CD14-positive monocyte (primary cell): ENCODE results near the gene C13orf46. TPM values are rescaled to one million over a fixed set of nuclear protein-coding genes. Genes with fewer than 3 reads are reported as not detected.

Experiments
- DNase-seq, 3 donors: peaks; one replicate each; pipeline ENCODE4 v3.0.0-alpha.2; 2011 to 2022
- H2AFZ ChIP-seq: 2 replicates; pipeline ENCODE4 v1.6.0; 2012; ENCODE audit warnings: mild to moderate bottlenecking, low read depth, low read length, inconsistent platforms; ENCODE audit not compliant: insufficient read depth, poor library complexity, severe bottlenecking
- H3K27ac ChIP-seq, 2 donors: 1 replicate in 1 of 2; 2 replicates in 1 of 2; pipeline ENCODE4 v1.5.1; 2012 to 2013; ENCODE audit warnings: low read length in 2 of 2, control low read depth in 1 of 2, inconsistent platforms in 1 of 2, low read depth in 1 of 2, mild to moderate bottlenecking in 1 of 2
- H3K27me3 ChIP-seq, 2 donors: one replicate each; pipeline versions ENCODE4 v1.6.0 to v1.6.1; 2011 to 2013; ENCODE audit warnings: low read length in 2 of 2; ENCODE audit not compliant: control insufficient read depth in 2 of 2, insufficient read depth in 2 of 2
- H3K36me3 ChIP-seq, 2 donors: replicated peaks in 1 of 2; 1 replicate in 1 of 2; 2 replicates in 1 of 2; pipeline versions ENCODE4 v1.5.1 to v1.6.1; 2012 to 2013; ENCODE audit warnings: low read length in 2 of 2, control low read depth in 1 of 2, inconsistent platforms in 1 of 2, mild to moderate bottlenecking in 1 of 2; ENCODE audit not compliant: insufficient read depth in 2 of 2, control insufficient read depth in 1 of 2
- H3K4me1 ChIP-seq, 2 donors: 1 replicate in 1 of 2; 2 replicates in 1 of 2; pipeline versions ENCODE4 v1.5.1 to v1.6.1; 2012 to 2013; ENCODE audit warnings: low read length in 2 of 2, control low read depth in 1 of 2, inconsistent platforms in 1 of 2, mild to moderate bottlenecking in 1 of 2, moderate library complexity in 1 of 2; ENCODE audit not compliant: insufficient read depth in 2 of 2, control insufficient read depth in 1 of 2
- H3K4me2 ChIP-seq: replicated peaks from 2 replicates; pipeline ENCODE3; 2012; ENCODE audit warnings: low read length, moderate library complexity, mild to moderate bottlenecking; ENCODE audit not compliant: poor library complexity, severe bottlenecking; ENCODE audit errors: extremely low read depth
- H3K4me3 ChIP-seq, 3 experiments: fragments of 200-600 bp in 1 of 3; sonication (generic) in 1 of 3; replicated peaks in 1 of 3; 1 replicate in 2 of 3; 2 replicates in 1 of 3; pipeline ENCODE4 v1.5.1; 2011 to 2013; ENCODE audit warnings: low read length in 3 of 3, mild to moderate bottlenecking in 3 of 3, control low read depth in 2 of 3, low read depth in 2 of 3, inconsistent platforms in 1 of 3, moderate library complexity in 1 of 3
- H3K79me2 ChIP-seq: 2 replicates; pipeline ENCODE4 v1.6.0; 2012; ENCODE audit warnings: mild to moderate bottlenecking, control low read depth, inconsistent platforms, low read length, moderate library complexity; ENCODE audit not compliant: insufficient read depth
- H3K9ac ChIP-seq: 2 replicates; pipeline ENCODE4 v1.6.0; 2017; ENCODE audit warnings: low read length, mild to moderate bottlenecking; ENCODE audit not compliant: insufficient read depth, poor library complexity, severe bottlenecking
- H3K9me3 ChIP-seq, 2 donors: replicated peaks in 1 of 2; 1 replicate in 1 of 2; 2 replicates in 1 of 2; pipeline versions ENCODE4 v1.5.1 to v1.6.1; 2012 to 2013; ENCODE audit warnings: low read length in 2 of 2, control low read depth in 1 of 2; ENCODE audit not compliant: control insufficient read depth in 1 of 2, insufficient read depth in 1 of 2
- H4K20me1 ChIP-seq: 2 replicates; pipeline ENCODE4 v1.6.0; 2012; ENCODE audit warnings: mild to moderate bottlenecking, low read length, control low read depth, moderate library complexity; ENCODE audit not compliant: insufficient read depth
- H3K27ac Mint-ChIP-seq, 7 donors: one replicate each; pipeline ENCODE4 v1.8.0; 2020; ENCODE audit warnings: mild to moderate bottlenecking in 7 of 7, mixed read lengths in 7 of 7, moderate library complexity in 6 of 7, inconsistent platforms in 2 of 7
- H3K27me3 Mint-ChIP-seq, 3 donors: one replicate each; pipeline ENCODE4 v1.8.0; 2021 to 2022; ENCODE audit warnings: low read depth in 3 of 3, mild to moderate bottlenecking in 3 of 3, mixed read lengths in 3 of 3, moderate library complexity in 3 of 3, inconsistent platforms in 1 of 3
- H3K36me3 Mint-ChIP-seq, 2 donors: one replicate each; pipeline ENCODE4 v1.8.0; 2020; ENCODE audit warnings: mixed read lengths in 2 of 2, inconsistent platforms in 1 of 2, mild to moderate bottlenecking in 1 of 2
- H3K4me1 Mint-ChIP-seq: one replicate; pipeline ENCODE4 v1.8.0; 2020; ENCODE audit warnings: mild to moderate bottlenecking, mixed read lengths
- H3K4me3 Mint-ChIP-seq, 2 donors: one replicate each; pipeline ENCODE4 v1.8.0; 2020; ENCODE audit warnings: mild to moderate bottlenecking in 2 of 2, mixed read lengths in 2 of 2, moderate library complexity in 1 of 2
- H3K9me3 Mint-ChIP-seq, 7 donors: one replicate each; pipeline ENCODE4 v1.8.0; 2020 to 2022; ENCODE audit warnings: mixed read lengths in 7 of 7, mild to moderate bottlenecking in 6 of 7, moderate library complexity in 6 of 7, inconsistent platforms in 2 of 7
- CTCF ChIP-seq: fragments of 200-600 bp; IDR thresholded peaks from one replicate; pipeline ENCODE4 v1.8.0; 2022; ENCODE audit warnings: antibody characterized with exemption, mild to moderate bottlenecking
- WGBS: methylation state at CpG from one replicate; pipeline ENCODE4 v1.1.5; 2013; ENCODE audit warnings: missing lambda C conversion rate; ENCODE audit not compliant: insufficient coverage; 5-methylcytosine and 5-hydroxymethylcytosine counted together
- intact Hi-C, 2 donors: fragments of 100-400 bp; cut with micrococcal nuclease; formaldehyde crosslinking; loops; one replicate each; pipeline versions ENCODE4 v1.15.0 to v1.15.1; 2023
- polyA plus RNA-seq, 3 donors: library from polyadenylated mRNA; depleted of rRNA in 1 of 3; unstranded in 2 of 3; stranded (reverse) in 1 of 3; fragments of 300-500 nt in 2 of 3; fragments of >200 nt in 1 of 3; fragmentation: Illumina TruSeq in 2 of 3; gene quantifications; 1 replicate in 2 of 3; 2 replicates in 1 of 3; pipeline ENCODE4 v1.2.3, GENCODE V29; 2012 to 2021

Gene C13orf46
- polyA plus RNA-seq, 3 donors: 0.05 to 0.35 TPM; not detected in 1

- Mint-ChIP-seq H3K4me1 (peaks cover 16% of the 10 kb centered on the region), H3K4me3 (no peak overlapping the region), H3K27ac (peak overlapping the region in 2 of 7 donors; percentile 35 to 57), H3K9me3 (peaks cover 0 to 2% (median 0%) of the 10 kb centered on the region in 7 donors), H3K36me3 (no peaks in the 10 kb centered on the region), H3K27me3 (peaks cover 3 to 15% (median 3%) of the 10 kb centered on the region in 3 donors)
- Histone ChIP-seq H3K27ac (no peak overlapping the region), H3K4me2 (no peak overlapping the region), H2AFZ (no peak overlapping the region), H3K4me3 (no peak overlapping the region), H3K79me2 (no peaks in the 10 kb centered on the region), H3K9ac (peak overlapping the region; percentile 4), H3K36me3 (no peaks in the 10 kb centered on the region), H3K27me3 (peaks cover 0 to 2% of the 10 kb centered on the region in 2 donors), H3K4me1 (peaks cover 9 to 10% of the 10 kb centered on the region in 2 donors), H4K20me1 (no peaks in the 10 kb centered on the region), H3K9me3 (no peaks in the 10 kb centered on the region)
- no peak for TF ChIP-seq CTCF
- 80% methylated on average over 17 of the region's 17 CpGs for WGBS
- intact Hi-C loops: no loop called here
- no peak for DNase-seq
Measured at GRCh38 chr13:113947311-113948033, 26.4 kb downstream of the C13orf46 start.

DNA sequence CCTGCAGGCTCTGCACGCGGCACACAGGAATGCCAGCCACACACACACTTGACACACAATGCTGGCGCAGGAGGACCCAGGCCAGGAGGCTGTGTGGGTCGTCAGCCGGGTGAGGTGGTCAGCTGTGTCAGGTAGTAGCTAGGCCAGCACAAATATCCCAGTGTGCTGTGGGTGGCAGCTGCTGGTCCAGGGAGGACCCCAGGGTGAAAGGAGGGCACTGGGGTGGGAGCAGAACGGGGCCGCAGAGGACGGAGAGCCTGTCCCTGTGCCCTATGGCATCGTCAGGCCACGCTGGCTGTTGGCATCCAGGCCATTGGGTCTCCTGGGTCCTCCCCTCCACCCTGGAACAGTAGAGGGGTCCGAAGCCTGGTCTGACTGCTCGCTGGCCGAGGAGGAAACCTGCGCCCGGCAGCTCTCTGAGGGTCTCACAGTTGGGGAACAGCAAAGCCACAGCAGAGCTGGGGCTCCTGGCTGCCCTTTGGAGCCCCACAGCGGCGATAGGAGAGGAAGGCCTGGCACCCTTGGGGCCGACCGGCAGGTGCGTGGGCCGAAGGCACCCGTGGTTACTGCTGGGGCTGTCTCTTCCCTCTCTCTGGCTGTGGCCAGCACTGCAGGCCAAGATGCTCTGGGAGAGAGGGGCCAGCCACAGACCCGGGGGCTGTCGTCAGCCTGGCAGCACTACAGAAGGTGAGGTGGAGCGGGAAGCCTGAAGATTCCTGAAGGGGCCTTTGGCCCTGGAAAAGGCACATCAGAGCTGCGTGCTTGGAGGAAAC is 27.3 kb downstream of the C13orf46 start:
- TF ChIP-seq CTCF: no peak
- no peak overlapping the region for H3K4me3 ChIP-seq
- Mint-ChIP-seq H3K9me3 (peaks cover 0 to 2% (median 0%) of the 10 kb centered on the region in 7 donors), H3K4me1 (peaks cover 16% of the 10 kb centered on the region), H3K4me3 (no peak overlapping the region), H3K36me3 (no peaks in the 10 kb centered on the region), H3K27me3 (peaks cover 4 to 21% (median 8%) of the 10 kb centered on the region in 3 donors), H3K27ac (no peak overlapping the region)
- intact Hi-C loops: no loop called here
- no peaks in the 10 kb centered on the region for H4K20me1 ChIP-seq
- no peak overlapping the region for H2AFZ ChIP-seq
- no peak for DNase-seq
- H3K27ac ChIP-seq: no peak overlapping the region
- H3K79me2 ChIP-seq: no peaks in the 10 kb centered on the region
- peaks cover 0 to 3% of the 10 kb centered on the region in 2 donors for H3K27me3 ChIP-seq
- 83% methylated on average over 21 of the region's 26 CpGs for WGBS
- no peak overlapping the region for H3K4me2 ChIP-seq
- H3K36me3 ChIP-seq: no peaks in the 10 kb centered on the region
- H3K9ac ChIP-seq: peak overlapping the region; percentile 4
- peaks cover 7 to 8% of the 10 kb centered on the region in 2 donors for H3K4me1 ChIP-seq
- no peaks in the 10 kb centered on the region for H3K9me3 ChIP-seq
